Esophagus squamous epithelium (tissue), 5 donors: ENCODE results near the gene FOXJ3. TPM values are rescaled to one million over a fixed set of nuclear protein-coding genes. Genes with fewer than 3 reads are reported as not detected.
A peak's percentile ranks its signal among the peaks of the same experiment; 100 is the strongest.

Experiments
- DNase-seq: peaks from one replicate; lab custom pipeline; 2025; lab: John Stamatoyannopoulos, UW
- H3K27ac ChIP-seq, 4 donors: fragments of 200-600 bp; sonication (generic); one replicate each; pipeline ENCODE4 v1.5.1; 2016 to 2019; ENCODE audit warnings: mild to moderate bottlenecking in 1 of 4
- H3K27me3 ChIP-seq, 4 donors: fragments of 200-600 bp; sonication (generic); 1 replicate in 3 of 4; 2 replicates in 1 of 4; pipeline versions ENCODE4 v1.5.1 to v1.6.0; 2017 to 2021; ENCODE audit warnings: antibody characterized with exemption in 1 of 4
- H3K36me3 ChIP-seq, 3 donors: fragments of 200-600 bp; sonication (generic); one replicate each; pipeline ENCODE4 v1.5.1; 2016 to 2019
- H3K4me1 ChIP-seq, 3 donors: fragments of 200-600 bp; sonication (generic); one replicate each; pipeline ENCODE4 v1.5.1; 2017 to 2019
- H3K4me3 ChIP-seq, 4 donors: fragments of 200-600 bp; sonication (generic); 1 replicate in 3 of 4; 2 replicates in 1 of 4; pipeline ENCODE4 v1.5.1; 2016 to 2019; ENCODE audit warnings: mild to moderate bottlenecking in 2 of 4, moderate library complexity in 1 of 4
- H3K9me3 ChIP-seq, 3 donors: fragments of 200-600 bp; sonication (generic); one replicate each; pipeline ENCODE4 v1.5.1; 2016 to 2019
- CTCF ChIP-seq, 6 experiments: fragments of 450-650 bp in 4 of 6; fragments of 200-600 bp in 2 of 6; sonication (generic) in 2 of 6; IDR thresholded peaks; one replicate each; pipeline ENCODE4 v1.5.1; 2016 to 2019; ENCODE audit warnings: antibody characterized with exemption in 6 of 6, mild to moderate bottlenecking in 4 of 6, moderate library complexity in 4 of 6
- POLR2A ChIP-seq, 4 donors: fragments of 450-650 bp; IDR thresholded peaks; one replicate each; pipeline ENCODE4 v1.6.1; 2017; ENCODE audit warnings: antibody characterized with exemption in 4 of 4, mild to moderate bottlenecking in 4 of 4, moderate library complexity in 3 of 4
- WGBS, 2 donors: methylation state at CpG; one replicate each; pipeline ENCODE4 v1.1.5; 2018; 5-methylcytosine and 5-hydroxymethylcytosine counted together
- intact Hi-C: fragments of 100-400 bp; cut with DNase I; formaldehyde crosslinking; loops from one replicate; pipeline ENCODE4 v1.15.0; 2022
- total RNA-seq, 4 donors: library from RNA; depleted of rRNA; stranded (reverse); fragments of >200 nt; gene quantifications; one replicate each; pipeline ENCODE4 v1.1.0, GENCODE V29; 2016
- donor health status: DM: yes; HTN: yes; CAD: no.

Gene FOXJ3
- total RNA-seq, 4 donors from 2014 or later, result 18.7 to 36.6 (median 27.5) TPM

GRCh38 chr1:42140191-42140590 lies 194.8 kb downstream of the FOXJ3 start:
- no peak overlapping the region for H3K27ac ChIP-seq
- H3K4me3 ChIP-seq, result no peak overlapping the region
- TF ChIP-seq CTCF (IDR thresholded peaks at IDR 0.05), result no peak
- TF ChIP-seq POLR2A (IDR thresholded peaks at IDR 0.05), result no peak
- no peak for DNase-seq
- H3K36me3 ChIP-seq, result no peaks in the 10 kb centered on the region
- WGBS, 2 donors, result 70 to 84% methylated on average over 2 of the region's 2 CpGs
- no peaks in the 10 kb centered on the region for H3K9me3 ChIP-seq
- H3K4me1 ChIP-seq, result peaks cover 0 to 6% (median 0%) of the 10 kb centered on the region in 3 donors
- peaks cover 0 to 76% (median 0%) of the 10 kb centered on the region in 4 donors for H3K27me3 ChIP-seq
- intact Hi-C loops, result no loop called here

- intact Hi-C loops, result no loop called here
- Histone ChIP-seq H3K4me3 (no peak overlapping the region), H3K4me1 (peaks cover 0 to 6% (median 0%) of the 10 kb centered on the region in 3 donors), H3K27ac (no peak overlapping the region), H3K27me3 (peaks cover 0 to 75% (median 0%) of the 10 kb centered on the region in 4 donors), H3K9me3 (no peaks in the 10 kb centered on the region), H3K36me3 (no peaks in the 10 kb centered on the region)
- no peak for DNase-seq
- TF ChIP-seq CTCF (IDR thresholded peaks at IDR 0.05) (no peak), POLR2A (IDR thresholded peaks at IDR 0.05) (no peak)
- WGBS, 2 donors, result 87 to 95% methylated on average over 3 of the region's 3 CpGs
Observed at GRCh38 chr1:42139444-42139843, 195.6 kb downstream of the FOXJ3 start.

- H3K27ac ChIP-seq, result no peak overlapping the region
- H3K27me3 ChIP-seq, result peaks cover 0 to 67% (median 0%) of the 10 kb centered on the region in 4 donors
- no peak for DNase-seq
- peaks cover 0 to 6% (median 0%) of the 10 kb centered on the region in 3 donors for H3K4me1 ChIP-seq
- 87 to 89% methylated on average over 4 of the region's 4 CpGs for WGBS, 2 donors
- TF ChIP-seq CTCF (IDR thresholded peaks at IDR 0.05), result no peak
- no peak for TF ChIP-seq POLR2A (IDR thresholded peaks at IDR 0.05)
- H3K9me3 ChIP-seq, result no peaks in the 10 kb centered on the region
- no peaks in the 10 kb centered on the region for H3K36me3 ChIP-seq
- intact Hi-C loops, result no loop called here
- no peak overlapping the region for H3K4me3 ChIP-seq
Observed at GRCh38 chr1:42138586-42138985, 196.4 kb downstream of the FOXJ3 start.

- TF ChIP-seq POLR2A (IDR thresholded peaks at IDR 0.05), result no peak
- TF ChIP-seq CTCF (IDR thresholded peaks at IDR 0.05), result peak in 1 of 6 experiments; percentile 7
- Histone ChIP-seq H3K4me1 (no peaks in the 10 kb centered on the region), H3K9me3 (no peaks in the 10 kb centered on the region), H3K36me3 (no peaks in the 10 kb centered on the region), H3K27me3 (peaks cover 0 to 58% (median 0%) of the 10 kb centered on the region in 4 donors), H3K27ac (no peak overlapping the region), H3K4me3 (no peak overlapping the region)
- DNase-seq, result no peak
- WGBS, 2 donors, result 48 to 64% methylated on average over 7 to 10 of the region's 10 CpGs
- intact Hi-C loops, result no loop called here
Observed at GRCh38 chr1:42137766-42138165, 197.3 kb downstream of the FOXJ3 start.

- TF ChIP-seq POLR2A (IDR thresholded peaks at IDR 0.05), result no peak
- no peak for TF ChIP-seq CTCF (IDR thresholded peaks at IDR 0.05)
- H3K4me3 ChIP-seq, result no peak overlapping the region
- DNase-seq, result no peak
- H3K4me1 ChIP-seq, result no peaks in the 10 kb centered on the region
- no peaks in the 10 kb centered on the region for H3K36me3 ChIP-seq
- H3K27me3 ChIP-seq, result peaks cover 0 to 45% (median 0%) of the 10 kb centered on the region in 4 donors
- intact Hi-C loops, result no loop called here
- H3K27ac ChIP-seq, result no peak overlapping the region
- no peaks in the 10 kb centered on the region for H3K9me3 ChIP-seq
Observed at GRCh38 chr1:42136466-42136865, 198.6 kb downstream of the FOXJ3 start.
